NCI-H460 (cell line): ENCODE data around the gene KSR2. TPM values are rescaled to one million over a fixed set of nuclear protein-coding genes. Genes with fewer than 3 reads are reported as not detected.
"Not testable (repeated sequence)": the region's sequence is repeated elsewhere in the genome, so short reads cannot be mapped to it uniquely, and the experiment has no call there.

ENCODE experiments used
- DNase-seq: peaks from one replicate; pipeline ENCODE4 v3.0.0-alpha.2; 2016; ENCODE audit warnings: low read depth; ENCODE audit errors: extremely low read depth
- total RNA-seq: library from RNA; depleted of rRNA; stranded (reverse); fragments of >200 nt; shearing (Covaris generic); gene quantifications from 2 replicates; pipeline ENCODE4 v1.2.3, GENCODE V29; 2014

Gene KSR2
- total RNA-seq, 1 experiment from 2014 or later: not detected

GRCh38 chr12:117768860-117769259 is 199.9 kb downstream of the KSR2 start:
- DNase-seq: no peak

- no peak for DNase-seq
Measured at GRCh38 chr12:117766008-117766407, 202.8 kb downstream of the KSR2 start.

GRCh38 chr12:117762143-117762542 is 206.6 kb downstream of the KSR2 start:
- no peak for DNase-seq

DNA sequence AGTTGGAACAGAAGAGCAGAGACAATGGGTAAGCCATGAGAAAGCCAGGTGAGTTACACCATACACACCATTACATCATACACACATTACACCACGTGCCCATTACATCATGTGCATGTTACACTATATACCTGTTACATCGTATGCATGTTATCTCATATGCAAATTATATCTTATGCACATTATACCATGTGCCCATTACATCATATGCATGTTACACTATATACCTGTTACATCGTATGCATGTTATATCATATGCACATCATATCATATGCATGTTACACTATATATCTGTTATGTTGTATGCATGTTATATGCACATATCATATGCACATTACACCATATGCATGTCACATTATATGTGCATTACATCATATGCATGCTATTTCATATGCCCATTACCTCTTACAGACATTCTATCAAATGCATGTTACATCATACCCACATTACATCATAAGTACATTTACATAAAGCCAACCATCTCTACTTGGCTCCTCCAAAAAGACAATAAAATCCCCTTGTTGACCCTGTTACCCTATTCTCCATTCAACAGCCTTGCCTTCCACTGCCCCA is 207.2 kb downstream of the KSR2 start:
- no peak for DNase-seq

DNA sequence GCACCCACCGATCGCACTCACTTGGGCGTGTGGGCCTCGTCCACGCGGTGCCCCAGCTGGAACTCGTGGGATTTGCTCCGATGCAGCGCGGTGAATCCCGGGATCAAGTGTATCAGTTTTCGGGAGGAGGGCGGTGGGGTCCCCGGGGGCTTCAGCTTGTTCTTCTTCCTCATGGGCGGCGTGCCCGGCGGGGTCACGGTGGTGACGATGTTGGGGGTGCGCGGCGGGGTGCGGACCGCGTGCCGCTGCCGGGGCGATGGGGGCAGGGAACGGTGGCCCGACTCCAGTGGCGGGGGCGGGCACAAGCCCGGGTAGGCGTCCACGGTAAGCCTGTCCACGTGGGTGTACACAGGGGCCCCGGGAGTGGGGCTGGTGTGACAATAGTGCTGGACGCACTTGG is 207.8 kb downstream of the KSR2 start:
- DNase-seq: no peak

- no peak for DNase-seq
Measured at GRCh38 chr12:117750657-117751056, 218.1 kb downstream of the KSR2 start.

- DNase-seq: no peak
Measured at GRCh38 chr12:117749431-117749830, 219.4 kb downstream of the KSR2 start.

DNA sequence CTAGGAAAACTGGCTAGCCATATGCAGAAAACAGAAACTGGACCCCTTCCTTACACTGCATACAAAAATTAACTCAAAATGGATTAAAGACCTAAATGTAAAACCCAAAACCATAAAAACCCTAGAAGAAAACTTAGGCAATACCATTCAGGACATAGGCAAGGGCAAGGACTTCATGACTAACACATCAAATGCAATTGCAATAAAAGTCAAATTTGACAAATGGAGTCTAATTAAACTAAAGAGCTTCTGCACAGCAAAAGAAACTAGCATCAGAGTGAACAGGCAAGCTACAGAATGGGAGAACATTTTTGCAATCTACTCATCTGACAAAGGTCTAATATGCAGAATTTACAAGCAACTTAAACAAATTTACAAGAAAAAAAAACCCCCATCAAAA is 222.4 kb downstream of the KSR2 start:
- not testable (repeated sequence) for DNase-seq

DNA sequence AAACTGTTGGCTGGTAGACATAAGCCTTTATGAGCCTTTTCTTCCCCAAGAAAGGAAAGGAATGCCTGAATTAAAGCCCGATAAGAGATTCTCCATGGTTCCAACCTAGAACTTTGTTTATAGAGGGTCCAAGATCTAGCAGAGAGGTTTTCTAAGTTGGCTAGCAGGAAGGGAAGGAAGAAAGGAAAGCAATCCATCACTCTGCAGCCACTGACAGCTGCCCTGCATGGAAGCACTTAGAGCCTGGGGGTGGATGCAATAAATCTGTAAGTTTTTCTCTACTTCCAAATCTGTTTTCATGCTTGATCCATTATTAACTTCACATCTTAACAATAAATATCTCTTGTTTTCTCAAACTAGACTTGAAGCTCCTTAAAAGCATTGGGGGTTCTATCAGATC is 224.4 kb downstream of the KSR2 start:
- no peak for DNase-seq

GRCh38 chr12:117743761-117744160 is 225.0 kb downstream of the KSR2 start:
- DNase-seq: no peak

DNA sequence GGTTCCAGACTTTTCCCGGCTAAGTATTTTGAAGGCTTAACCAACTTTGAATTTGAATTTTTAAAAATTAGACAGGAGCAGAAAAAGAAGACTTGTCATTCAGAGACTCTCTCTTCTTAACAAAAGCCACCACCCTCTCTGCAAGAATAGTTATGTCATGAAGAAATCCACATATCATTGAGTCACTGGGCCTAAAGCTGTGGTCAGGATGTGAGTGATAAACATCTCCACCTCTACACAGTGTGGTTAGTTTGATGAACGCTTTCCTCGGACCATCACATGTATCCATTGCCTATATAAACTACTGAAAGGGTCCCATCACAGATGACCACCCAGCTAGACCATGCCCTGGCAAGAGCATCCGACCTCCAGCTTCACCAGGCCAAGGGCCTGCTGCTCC is 226.1 kb downstream of the KSR2 start:
- DNase-seq: no peak

DNA sequence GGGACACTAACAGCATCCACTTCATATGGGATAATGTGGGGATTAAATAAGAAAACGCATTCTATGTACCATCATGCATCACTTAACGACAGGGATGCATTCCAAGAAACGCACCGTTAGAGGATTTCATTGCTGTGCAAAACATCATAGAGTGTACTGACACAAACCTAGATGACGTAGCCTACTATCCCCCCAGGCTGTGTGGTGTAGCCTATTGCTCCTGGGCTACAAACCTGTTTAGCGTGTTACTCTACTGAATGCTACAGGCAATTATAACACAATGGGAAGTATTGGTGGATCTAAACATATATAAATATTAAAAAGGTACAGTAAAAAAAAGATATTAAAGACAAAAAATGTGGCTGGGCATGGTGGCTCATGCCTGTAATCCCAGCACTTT is 230.6 kb downstream of the KSR2 start:
- DNase-seq: no peak

GRCh38 chr12:117733549-117733805 is 235.3 kb downstream of the KSR2 start:
- no peak for DNase-seq

DNA sequence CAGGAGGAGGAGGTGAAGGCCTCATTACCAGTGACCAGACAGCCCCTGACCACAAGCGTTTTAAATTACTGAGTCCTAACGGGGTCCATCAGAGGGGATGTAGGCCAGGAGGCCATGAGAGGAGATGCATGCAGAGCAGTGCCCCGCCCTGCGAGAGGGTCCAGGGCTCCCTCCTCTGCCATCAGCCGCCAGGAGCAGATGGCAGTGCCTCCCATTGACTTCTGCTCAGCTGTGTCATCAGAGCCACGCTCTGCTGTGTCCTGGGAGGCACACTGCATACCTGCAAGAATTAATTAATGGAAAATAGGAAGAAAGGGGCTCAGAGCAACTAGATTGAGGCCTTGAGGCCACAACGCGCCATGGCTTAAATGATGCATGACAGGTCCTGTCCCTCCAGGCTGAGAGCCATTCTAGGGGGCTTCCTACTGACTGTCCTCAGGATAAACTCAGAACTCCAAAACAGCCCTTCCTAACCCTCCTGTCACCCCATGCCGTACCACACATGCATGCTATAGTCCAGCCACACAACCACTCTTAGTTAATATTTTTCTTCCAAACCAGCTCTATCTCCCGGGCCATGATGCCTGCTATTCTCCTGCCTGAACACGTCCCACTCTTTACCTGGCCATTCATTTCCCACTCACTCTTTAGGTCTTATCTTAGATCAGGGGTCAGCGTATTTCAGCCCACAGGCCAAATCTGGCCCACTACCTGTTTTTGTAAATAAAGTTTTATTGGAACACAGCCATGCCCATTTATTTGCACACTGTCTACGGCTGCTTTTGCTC is 235.8 kb downstream of the KSR2 start:
- DNase-seq: no peak

- not testable (repeated sequence) for DNase-seq
Measured at GRCh38 chr12:117731131-117731530, 237.7 kb downstream of the KSR2 start.

GRCh38 chr12:117727301-117727700 is 241.5 kb downstream of the KSR2 start:
- DNase-seq: no peak

DNA sequence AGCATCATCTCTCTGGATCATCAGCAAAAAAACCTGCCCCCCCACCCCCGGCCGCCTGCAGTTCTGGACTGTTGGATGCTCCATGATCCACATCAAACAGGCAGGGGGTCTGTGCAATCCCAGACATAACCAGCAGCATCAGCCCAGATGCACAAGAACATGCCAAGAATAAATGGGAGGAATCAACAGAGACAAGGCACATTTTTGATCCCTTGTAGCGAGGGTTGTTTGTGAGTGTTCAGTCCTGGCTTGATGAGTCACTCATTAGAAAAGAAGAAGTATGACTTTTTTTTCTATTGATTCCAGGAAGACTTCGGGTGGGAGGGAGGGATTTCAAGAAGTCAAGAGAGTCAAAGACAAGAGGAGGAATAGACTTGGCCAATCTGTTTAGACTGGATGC is 244.2 kb downstream of the KSR2 start:
- DNase-seq: no peak

- DNase-seq: no peak
Measured at GRCh38 chr12:117718559-117718958, 250.2 kb downstream of the KSR2 start.

GRCh38 chr12:117718141-117718540 is 250.6 kb downstream of the KSR2 start:
- no peak for DNase-seq

- no peak for DNase-seq
Measured at GRCh38 chr12:117714203-117714602, 254.6 kb downstream of the KSR2 start.

DNA sequence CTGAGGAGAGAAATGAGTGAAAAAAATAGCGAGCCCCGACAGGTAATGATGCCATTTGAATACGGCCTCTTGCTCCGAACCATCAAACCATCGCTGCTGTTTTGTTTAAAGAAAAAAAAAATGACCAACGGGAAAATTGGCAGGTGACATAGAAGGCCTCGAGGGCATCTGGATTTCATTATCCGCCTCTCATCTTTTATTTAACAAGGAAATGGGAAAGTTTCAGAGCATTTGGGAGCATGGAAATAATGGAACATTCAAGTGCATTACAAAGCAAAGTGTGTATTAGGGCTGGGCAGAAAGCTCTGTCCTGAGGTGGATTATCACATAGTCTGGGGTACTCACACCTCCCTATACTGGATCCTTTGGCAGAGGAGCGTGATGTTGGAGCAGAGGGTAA is 258.7 kb downstream of the KSR2 start:
- DNase-seq: no peak

DNA sequence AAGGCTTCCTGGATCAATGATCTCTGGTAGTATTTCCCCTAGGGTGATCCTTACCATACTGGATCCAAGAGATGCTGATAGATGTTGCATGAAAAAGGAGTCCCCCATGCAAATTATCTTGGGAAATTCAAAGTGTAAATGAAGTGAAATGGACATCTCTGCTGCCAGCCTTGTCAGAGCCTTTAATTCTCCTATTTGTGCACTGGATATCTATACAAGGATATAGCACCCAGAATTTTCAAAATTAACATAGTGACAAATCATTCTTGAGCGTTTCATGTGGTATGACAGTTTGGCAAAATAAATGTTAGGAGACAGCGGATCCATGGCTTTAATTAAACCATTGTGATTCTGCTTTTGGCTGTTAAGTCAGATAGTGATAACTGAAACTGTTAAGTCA is 260.9 kb downstream of the KSR2 start:
- DNase-seq: no peak

GRCh38 chr12:117703584-117703983 is 265.2 kb downstream of the KSR2 start:
- DNase-seq: no peak
